HEK293 (cell line): ENCODE data around the gene FOXP1.

ENCODE experiments used
- CTCF ChIP-seq: fragments of 450-650 bp; formaldehyde crosslinking; IDR thresholded peaks from 2 replicates; pipeline ENCODE4 v1.5.1; 2016; ENCODE audit warnings: missing biosample characterization, missing genetic modification characterization
- ZBTB8A ChIP-seq: fragments of 450-650 bp; formaldehyde crosslinking; IDR thresholded peaks from 2 replicates; pipeline ENCODE4 v1.5.1; 2016; ENCODE audit warnings: missing biosample characterization, missing genetic modification characterization
- ZNF24 ChIP-seq: fragments of 450-650 bp; formaldehyde crosslinking; IDR thresholded peaks from 2 replicates; pipeline ENCODE4 v1.5.1; 2016; ENCODE audit warnings: missing biosample characterization, missing genetic modification characterization
- ZNF292 ChIP-seq: fragments of 450-650 bp; formaldehyde crosslinking; IDR thresholded peaks from 2 replicates; pipeline ENCODE4 v1.5.1; 2016; ENCODE audit warnings: low read depth, missing biosample characterization, missing genetic modification characterization, borderline replicate concordance
- ZNF350 ChIP-seq: fragments of 450-650 bp; formaldehyde crosslinking; IDR thresholded peaks from 2 replicates; pipeline ENCODE4 v1.5.0; 2017; ENCODE audit warnings: missing biosample characterization, mild to moderate bottlenecking, missing genetic modification characterization
- TF ChIP-seq, protein P1 (sequence below): fragments of 450-650 bp; formaldehyde crosslinking; IDR thresholded peaks from 2 replicates; pipeline ENCODE4 v1.5.1; 2016; ENCODE audit warnings: missing biosample characterization, missing genetic modification characterization

DNA sequence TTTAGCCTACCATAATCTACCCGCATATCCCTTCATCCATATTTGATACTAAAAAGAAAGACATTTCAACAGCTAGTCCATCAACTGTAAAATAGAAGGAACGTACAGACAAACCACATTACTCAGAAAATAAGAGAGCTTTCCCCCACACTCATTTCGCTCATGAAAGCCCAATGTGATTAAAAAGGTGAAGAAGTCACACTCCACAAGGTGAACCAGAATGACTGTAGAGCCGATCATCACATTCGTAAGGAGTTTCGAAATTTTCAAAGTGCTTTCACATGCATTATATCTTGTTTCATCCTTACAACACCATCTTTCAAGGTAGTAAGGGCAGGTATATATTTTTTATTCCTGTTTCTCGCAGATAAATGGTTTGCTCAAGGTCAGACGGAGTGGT, 225.3 kb downstream of the FOXP1 start:
- TF ChIP-seq ZNF24 (tag by site-specific recombination): no peak
- TF ChIP-seq ZNF292: no peak
- TF ChIP-seq ZNF350 (tag by site-specific recombination): no peak
- no peak for TF ChIP-seq CTCF (tag by site-specific recombination)
- TF ChIP-seq, protein P1, sequence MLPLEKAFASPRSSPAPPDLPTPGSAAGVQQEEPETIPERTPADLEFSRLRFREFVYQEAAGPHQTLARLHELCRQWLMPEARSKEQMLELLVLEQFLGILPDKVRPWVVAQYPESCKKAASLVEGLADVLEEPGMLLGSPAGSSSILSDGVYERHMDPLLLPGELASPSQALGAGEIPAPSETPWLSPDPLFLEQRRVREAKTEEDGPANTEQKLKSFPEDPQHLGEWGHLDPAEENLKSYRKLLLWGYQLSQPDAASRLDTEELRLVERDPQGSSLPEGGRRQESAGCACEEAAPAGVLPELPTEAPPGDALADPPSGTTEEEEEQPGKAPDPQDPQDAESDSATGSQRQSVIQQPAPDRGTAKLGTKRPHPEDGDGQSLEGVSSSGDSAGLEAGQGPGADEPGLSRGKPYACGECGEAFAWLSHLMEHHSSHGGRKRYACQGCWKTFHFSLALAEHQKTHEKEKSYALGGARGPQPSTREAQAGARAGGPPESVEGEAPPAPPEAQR (tag by site-specific recombination): no peak
- no peak for TF ChIP-seq ZBTB8A (tag by site-specific recombination)
